Adipose tissue (tissue), 3 donors: Measurements from ENCODE around the gene EIF4E. TPM values are rescaled to one million over a fixed set of nuclear protein-coding genes. Genes with fewer than 3 reads are reported as not detected.
A peak's percentile ranks its signal among the peaks of the same experiment; 100 is the strongest.

Experiments used
- H3K27ac ChIP-seq: one replicate; pipeline ENCODE4 v1.5.1; 2013; ENCODE audit warnings: low read depth, low read length
- WGBS, 3 donors: extraction: QIAGEN DNeasy Blood & Tissue Kit; methylation state at CpG; one replicate each; pipeline ENCODE4 v1.1.7; 2013; 5-methylcytosine and 5-hydroxymethylcytosine counted together
- polyA plus RNA-seq, 3 donors: library from polyadenylated mRNA; stranded (reverse); fragments of 200-250 nt; gene quantifications; one replicate each; pipeline ENCODE4 v1.2.3, GENCODE V29; 2013
- donor health status: healthy with polysubstance abuse.
- donor health status: Bipolar disorder and iron deficiency.
- donor health status: healthy.

The EIF4E gene
- 10 to 100 TPM; 17.6 to 64.0 (median 50.5) TPM for polyA plus RNA-seq

DNA sequence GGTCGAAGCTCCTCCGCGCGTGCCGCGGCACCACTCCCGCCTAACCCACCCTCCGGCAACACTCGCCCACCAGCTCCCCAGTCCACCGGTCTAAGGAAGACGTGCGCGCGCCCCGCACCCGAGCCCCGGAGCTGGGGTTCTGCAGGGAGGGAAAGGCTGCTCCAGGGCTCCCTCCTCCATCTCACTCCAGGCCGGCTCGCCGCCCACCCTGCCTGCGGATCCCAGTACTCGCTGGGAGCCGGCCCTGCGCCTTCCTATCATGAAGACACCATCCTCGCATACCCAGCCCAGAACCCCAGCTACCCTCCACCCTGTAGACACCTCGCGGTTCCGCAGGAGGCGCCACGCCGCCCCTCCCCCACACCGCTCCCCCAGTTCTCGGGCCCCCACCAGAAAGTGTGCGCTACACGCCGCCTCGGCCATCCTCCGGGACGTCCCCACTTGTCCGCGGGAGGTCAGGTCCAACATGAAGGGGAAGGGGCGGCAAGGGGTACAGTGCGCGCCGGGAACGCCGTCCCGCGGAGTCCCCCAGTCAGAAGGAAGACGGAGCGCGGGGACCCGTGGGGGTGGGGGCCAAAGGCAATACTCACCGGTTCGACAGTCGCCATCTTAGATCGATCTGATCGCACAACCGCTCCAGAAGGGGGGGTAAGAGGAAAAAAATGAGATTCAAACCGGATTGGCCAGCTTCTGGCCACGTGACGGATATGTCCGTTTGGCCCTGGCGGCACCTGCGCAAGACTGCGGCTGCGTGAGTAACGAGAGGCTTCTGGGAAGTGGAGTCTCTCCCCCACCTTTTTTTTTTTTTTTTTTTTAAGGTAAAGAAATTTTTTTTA, at the start of gene EIF4E:
EIF4E (minus strand) TSS at position 629 of the 836 bp plus-strand sequence; CDS start at position 608, 21 bp downstream.
- peak within 1 kb of the TSS; percentile 97 for H3K27ac ChIP-seq
- WGBS, 3 donors, result 0 to 1% (median 0%) methylated on average over 65 to 68 of the region's 68 CpGs

GRCh38 chr4:98977557-98977956, 48.6 kb upstream of the EIF4E start:
- no peak overlapping the region for H3K27ac ChIP-seq
- WGBS, 3 donors, result 77 to 84% (median 79%) methylated on average over 7 of the region's 7 CpGs

GRCh38 chr4:98976716-98977115, 47.8 kb upstream of the EIF4E start:
- WGBS, 3 donors, result 62 to 74% (median 66%) methylated on average over 4 of the region's 4 CpGs
- no peak overlapping the region for H3K27ac ChIP-seq

GRCh38 chr4:98969878-98970785, 41.2 kb upstream of the EIF4E start:
- no peak overlapping the region for H3K27ac ChIP-seq
- 12 to 47% (median 43%) methylated on average over 1 of the region's 1 CpG for WGBS, 3 donors

DNA sequence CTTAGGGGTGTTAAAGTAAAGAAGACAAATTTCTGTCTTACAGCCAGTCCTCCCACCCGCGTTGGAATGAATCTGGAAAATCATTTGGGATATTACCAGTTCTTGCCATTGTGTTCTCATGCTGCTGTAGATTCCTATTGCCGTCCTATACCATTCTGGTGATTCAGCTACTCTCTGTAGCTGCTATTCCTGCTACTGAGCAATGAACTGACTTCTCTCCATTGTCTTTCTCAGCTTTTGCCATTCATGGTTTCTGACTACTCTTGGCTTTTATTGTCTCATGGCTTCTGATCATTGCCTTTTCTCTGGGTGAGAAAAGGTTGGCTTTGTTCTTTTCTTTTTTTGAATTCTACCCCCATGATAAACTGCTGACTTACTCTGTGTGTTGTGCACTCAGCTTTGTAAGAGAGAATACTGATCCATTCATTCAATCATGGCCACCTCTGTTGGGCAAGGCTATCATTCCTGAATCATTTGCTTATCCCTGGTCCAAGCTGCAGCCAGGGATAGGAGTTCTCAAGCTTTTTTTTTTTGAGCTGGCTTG, 38.9 kb upstream of the EIF4E start:
- WGBS, 3 donors, result 85 to 93% (median 86%) methylated on average over 3 of the region's 3 CpGs
- H3K27ac ChIP-seq, result no peak overlapping the region

- no peak overlapping the region for H3K27ac ChIP-seq
- 94 to 96% (median 94%) methylated on average over 3 of the region's 3 CpGs for WGBS, 3 donors
Observed at GRCh38 chr4:98966926-98967325, 38.0 kb upstream of the EIF4E start.

- WGBS, 3 donors, result 63 to 76% (median 71%) methylated on average over 5 of the region's 5 CpGs
- no peak overlapping the region for H3K27ac ChIP-seq
Observed at GRCh38 chr4:98963538-98964433, 34.9 kb upstream of the EIF4E start.

DNA sequence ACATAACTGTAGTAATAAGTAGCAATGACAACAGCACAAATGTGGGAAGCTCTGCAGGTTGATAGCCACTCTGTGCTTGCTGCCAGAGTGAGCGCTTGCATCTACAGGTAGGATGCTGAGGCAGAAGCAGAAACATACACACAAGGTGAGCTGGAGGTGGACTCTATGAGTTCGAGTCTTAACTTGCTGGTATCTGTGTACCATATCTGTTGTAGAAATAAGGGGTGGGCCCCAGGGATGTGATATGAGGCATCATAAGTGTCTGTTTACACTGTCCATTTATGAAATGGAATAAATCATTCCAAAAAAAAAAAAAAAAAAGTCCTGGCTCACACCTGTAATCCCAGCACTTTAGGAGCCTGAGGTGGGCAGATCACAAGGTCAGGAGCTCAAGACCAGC, 32.8 kb upstream of the EIF4E start:
- H3K27ac ChIP-seq, result no peak overlapping the region
- 94 to 99% (median 96%) methylated on average over 2 of the region's 2 CpGs for WGBS, 3 donors

DNA sequence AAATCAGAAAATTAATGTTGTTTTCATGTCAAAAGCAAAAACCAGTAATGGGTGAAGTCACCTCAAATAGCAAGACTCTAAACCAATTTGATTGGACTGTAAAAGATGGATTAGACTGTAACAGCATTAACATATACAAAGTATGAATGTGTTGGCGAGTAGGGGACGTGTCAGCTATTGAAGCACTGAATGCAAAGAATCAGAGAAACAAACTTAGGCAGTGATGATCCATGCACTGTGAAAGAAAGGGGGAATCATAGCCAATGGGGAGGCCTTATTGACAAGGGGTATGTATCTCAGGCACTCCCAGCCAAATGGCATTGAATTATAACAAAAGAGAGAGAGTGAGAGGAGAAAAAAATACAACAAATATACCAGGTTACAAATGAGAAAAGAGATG, 30.5 kb upstream of the EIF4E start:
- H3K27ac ChIP-seq, result no peak overlapping the region
- WGBS, 3 donors, result 90 to 96% (median 90%) methylated on average over 2 of the region's 2 CpGs

DNA sequence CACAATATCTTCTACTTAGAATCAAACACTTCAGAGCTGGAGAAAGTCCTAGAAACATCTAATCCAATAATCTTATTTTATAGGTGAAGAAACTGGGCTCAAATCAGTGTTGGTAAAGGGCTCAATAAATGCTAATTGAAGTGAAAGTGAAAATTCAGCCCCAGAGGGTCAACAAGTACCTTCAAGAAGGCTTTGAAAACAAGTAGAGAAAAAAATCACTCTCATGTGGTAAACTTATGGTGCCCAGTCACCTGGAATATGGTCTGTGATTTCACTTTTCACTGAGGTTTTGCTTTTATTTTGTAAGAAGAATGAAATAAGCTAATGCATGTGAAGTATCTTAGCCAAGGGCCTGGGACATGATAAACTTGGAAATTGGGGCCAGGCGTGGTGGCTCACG, 29.1 kb upstream of the EIF4E start:
- H3K27ac ChIP-seq, result no peak overlapping the region
- WGBS, 3 donors, result 93 to 98% (median 95%) methylated on average over 2 of the region's 2 CpGs

DNA sequence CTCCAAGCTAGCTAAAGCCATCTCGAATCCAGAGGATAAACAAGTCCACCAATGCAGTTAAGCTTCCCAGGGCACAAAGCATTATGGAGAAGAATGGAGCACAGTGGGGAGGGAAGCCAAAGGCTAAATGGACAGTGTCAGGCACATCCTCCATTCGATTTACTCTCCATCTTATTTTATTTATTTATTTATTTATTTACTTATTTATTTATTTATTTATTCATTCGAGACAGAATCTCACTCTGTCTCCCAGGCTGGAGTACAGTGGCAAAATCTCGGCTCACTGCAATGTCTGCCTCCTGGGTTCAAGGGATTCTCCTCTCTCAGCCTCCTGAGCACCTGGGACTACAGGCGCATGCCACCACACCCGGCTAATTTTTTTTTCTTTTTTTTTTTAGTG, 26.3 kb upstream of the EIF4E start:
- WGBS, 3 donors, result 80 to 86% (median 86%) methylated on average over 6 of the region's 6 CpGs
- H3K27ac ChIP-seq, result no peak overlapping the region

DNA sequence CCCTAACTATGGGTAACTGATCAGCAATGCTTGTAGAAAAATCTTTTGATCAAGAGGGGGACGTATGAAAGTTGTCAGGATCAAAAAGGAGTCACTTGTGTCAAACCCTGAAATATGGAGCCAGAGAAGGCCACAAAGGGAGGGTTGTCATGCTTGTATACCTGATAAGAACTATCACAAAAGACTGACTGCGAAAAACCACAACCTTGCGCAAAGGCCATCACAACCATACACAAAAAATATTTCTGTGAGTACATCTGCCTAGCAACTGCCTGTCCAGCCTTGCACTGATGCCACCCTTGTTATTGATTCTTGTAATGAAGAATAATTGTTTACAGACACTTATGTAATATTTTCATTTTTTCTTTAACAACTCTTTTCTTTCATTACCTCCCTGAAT, 22.8 kb upstream of the EIF4E start:
- no peak overlapping the region for H3K27ac ChIP-seq
- 87 to 91% (median 88%) methylated on average over 3 of the region's 3 CpGs for WGBS, 3 donors

GRCh38 chr4:98950925-98951324, 22.0 kb upstream of the EIF4E start:
- 90 to 100% (median 93%) methylated on average over 1 of the region's 1 CpG for WGBS, 3 donors
- no peak overlapping the region for H3K27ac ChIP-seq

DNA sequence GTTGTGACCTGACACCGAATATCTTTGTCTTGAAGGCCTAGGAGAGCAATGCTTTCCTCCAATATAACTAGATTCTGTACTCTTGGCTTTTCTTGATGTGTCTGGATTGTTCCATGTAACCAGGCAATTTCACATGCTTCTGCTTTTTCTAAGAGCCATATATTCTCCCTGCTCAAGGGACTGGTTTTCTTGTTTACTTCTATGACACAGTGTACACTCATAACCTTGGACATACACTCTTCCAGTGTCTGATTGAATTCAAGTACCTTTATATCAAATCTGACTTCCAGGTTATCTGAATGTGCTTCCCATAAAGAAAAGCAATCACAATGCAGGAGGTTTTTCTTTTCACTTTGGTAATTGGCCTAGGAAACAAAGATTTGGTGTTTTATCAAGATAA, 17.4 kb upstream of the EIF4E start:
- WGBS, 3 donors, result 89 to 97% (median 97%) methylated on average over 1 of the region's 1 CpG
- no peak overlapping the region for H3K27ac ChIP-seq

DNA sequence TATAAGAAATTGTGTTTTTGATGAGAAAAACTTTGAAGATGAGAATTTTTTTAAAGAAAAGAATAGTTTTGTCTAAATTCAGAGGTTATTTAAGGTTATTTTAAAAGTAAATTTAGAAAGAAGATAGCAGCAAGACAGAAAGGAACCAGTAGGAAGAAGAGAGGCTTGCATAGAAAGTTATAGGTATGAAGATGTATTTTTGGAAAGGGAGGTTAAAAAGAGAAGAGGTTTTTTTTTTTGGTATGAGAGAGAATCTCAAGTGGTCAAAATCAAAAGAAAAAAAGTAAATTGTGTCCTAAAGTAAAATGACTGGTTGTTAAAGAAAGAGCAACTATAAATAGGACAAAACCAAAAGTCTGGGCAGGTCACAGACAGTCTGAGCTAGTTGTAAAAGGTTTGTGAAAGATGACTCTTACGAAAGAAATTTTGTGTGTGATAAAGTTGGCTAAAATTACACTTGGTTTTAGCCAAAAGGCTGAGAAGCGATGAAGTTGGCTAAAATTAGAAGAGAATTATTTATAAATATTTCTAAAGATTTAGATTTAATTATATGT, 16.4 kb upstream of the EIF4E start:
- WGBS, 3 donors, result 75 to 87% (median 86%) methylated on average over 2 of the region's 2 CpGs

DNA sequence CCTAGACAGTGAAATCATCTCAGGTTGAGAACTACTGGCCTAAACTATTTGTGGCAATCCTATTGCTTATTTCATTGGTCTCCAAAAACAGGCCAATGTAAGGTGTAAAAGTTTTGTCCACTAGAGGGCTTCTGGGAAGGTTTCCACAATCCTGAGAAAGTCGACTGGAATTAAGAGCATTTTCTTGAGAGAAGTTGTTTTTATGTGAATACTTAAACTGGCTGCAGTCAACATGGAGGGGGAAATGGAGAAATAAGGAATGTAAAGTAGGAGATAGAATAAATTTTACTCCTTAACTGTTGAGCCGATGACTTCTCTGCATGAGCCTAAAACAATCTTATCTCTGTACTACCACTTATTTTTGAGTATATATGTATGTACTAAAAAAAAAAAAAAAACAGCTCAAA, 11.0 kb upstream of the EIF4E start:
- WGBS, 3 donors, result 27 to 38% (median 33%) methylated on average over 2 of the region's 2 CpGs
- no peak overlapping the region for H3K27ac ChIP-seq

More for the DNA sequence above, 16.4 kb upstream of the EIF4E start:
- H3K27ac ChIP-seq, result no peak overlapping the region

DNA sequence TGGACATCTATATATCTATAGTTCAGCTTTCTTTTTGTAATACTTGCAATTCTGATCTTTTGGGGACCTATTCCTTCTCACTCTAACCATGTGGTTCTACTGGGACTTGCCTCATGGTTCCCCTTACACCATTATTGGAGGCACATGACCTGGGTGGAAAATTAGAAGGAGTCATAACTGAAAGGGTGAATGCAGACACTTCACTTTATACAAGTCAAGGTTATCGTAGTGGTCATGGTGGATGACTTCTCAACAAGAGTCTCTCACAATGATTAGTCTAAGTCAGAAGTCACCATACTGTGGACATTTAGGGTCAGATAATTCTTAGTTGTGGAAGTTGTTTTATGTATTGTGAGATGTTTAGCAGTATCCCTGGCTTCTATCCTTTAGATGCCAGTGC, 10.5 kb upstream of the EIF4E start:
- WGBS, 3 donors, result 77 to 90% (median 88%) methylated on average over 1 of the region's 1 CpG
- no peak overlapping the region for H3K27ac ChIP-seq
